Measurements from ENCODE around the gene CALHM6.

DNA sequence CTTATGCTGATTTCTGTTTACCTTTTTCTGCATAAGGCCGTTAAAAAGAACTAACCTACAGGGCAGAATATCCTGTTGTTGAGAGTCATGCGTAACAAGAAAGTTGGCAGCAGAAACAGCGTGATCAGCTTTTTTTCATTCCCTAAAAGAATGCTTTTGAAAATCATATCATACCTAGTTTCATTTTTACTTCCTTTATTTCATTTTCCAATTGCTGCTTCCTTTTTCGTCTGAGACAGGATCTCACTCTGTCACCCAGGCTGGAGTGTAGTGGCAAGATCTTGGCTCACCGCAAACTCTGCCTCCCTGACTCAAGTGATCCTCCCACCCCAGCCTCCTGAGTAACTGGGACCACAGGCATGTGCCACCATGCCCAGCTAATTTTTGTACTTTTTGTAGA lies 4.1 kb downstream of the CALHM6 start:
- TF ChIP-seq YY1 (IDR thresholded peaks at IDR 0.05; ENCODE audit: insufficient read depth, insufficient read length) (no peak), ZNF274 (IDR thresholded peaks at IDR 0.05; ENCODE audit: low read depth, low read length) (no peak)
